SK-N-SH (cell line): ENCODE data around the gene CCM2. TPM values are rescaled to one million over a fixed set of nuclear protein-coding genes. Genes with fewer than 3 reads are reported as not detected.

Experiments
- CTCF ChIA-PET: fragments of 300-600, 350-600 bp; formaldehyde crosslinking; extraction: SDS; loops from one replicate; lab custom pipeline; 2021; lab: Yijun Ruan, JAX
- POLR2A ChIA-PET: fragments of 350-600 bp; sonication (Branson Sonifier 250); formaldehyde crosslinking; extraction: SDS; loops from one replicate; lab custom pipeline; 2020; ENCODE audit warnings: antibody characterized with exemption, inconsistent platforms; lab: Yijun Ruan, JAX
- DNase-seq: peaks from one replicate; pipeline ENCODE4 v3.0.0; 2012
- H2AFZ ChIP-seq: fragments of 200-600 bp; sonication (generic); 2 replicates; pipeline ENCODE4 v1.8.1; 2016; ENCODE audit warnings: antibody characterized with exemption, mild to moderate bottlenecking, low read depth
- H3F3A ChIP-seq: fragments of 200-600 bp; sonication (generic); replicated peaks from 2 replicates; pipeline ENCODE3; 2016; ENCODE audit warnings: antibody characterized with exemption, mild to moderate bottlenecking; ENCODE audit not compliant: insufficient read depth
- H3K27ac ChIP-seq, 2 experiments: fragments of 200-500 bp in 1 of 2; fragments of 200-600 bp in 1 of 2; sonication (Bioruptor generic) in 1 of 2; sonication (generic), shearing (Covaris generic) in 1 of 2; 2 replicates each; pipeline versions ENCODE4 v1.5.1 to v1.6.1; 2014 to 2016; ENCODE audit warnings: low read depth in 2 of 2, inconsistent platforms in 1 of 2, low read length in 1 of 2, mild to moderate bottlenecking in 1 of 2, mixed read lengths in 1 of 2
- H3K27me3 ChIP-seq: fragments of 200-600 bp; sonication (generic), shearing (Covaris generic); 2 replicates; pipeline ENCODE4 v1.6.1; 2016; ENCODE audit warnings: mixed run types; ENCODE audit not compliant: insufficient read depth
- H3K36me3 ChIP-seq, 2 experiments: fragments of 200-500 bp in 1 of 2; fragments of 200-600 bp in 1 of 2; sonication (Bioruptor generic) in 1 of 2; sonication (generic) in 1 of 2; replicated peaks in 1 of 2; 2 replicates each; pipeline versions ENCODE3 to v1.5.1; 2014 to 2016; ENCODE audit warnings: low read length in 1 of 2, mild to moderate bottlenecking in 1 of 2; ENCODE audit not compliant: insufficient read depth in 2 of 2, control insufficient read depth in 1 of 2
- H3K4me1 ChIP-seq, 2 experiments: fragments of 200-500 bp in 1 of 2; fragments of 200-600 bp in 1 of 2; sonication (Bioruptor generic) in 1 of 2; sonication (generic), shearing (Covaris generic) in 1 of 2; 2 replicates each; pipeline versions ENCODE4 v1.5.1 to v1.6.1; 2014 to 2016; ENCODE audit warnings: low read depth in 1 of 2, low read length in 1 of 2, mixed run types in 1 of 2; ENCODE audit not compliant: insufficient read depth in 2 of 2, control insufficient read depth in 1 of 2
- H3K4me2 ChIP-seq: fragments of 200-600 bp; sonication (generic), shearing (Covaris generic); 2 replicates; pipeline ENCODE4 v1.6.1; 2017; ENCODE audit warnings: mixed run types
- H3K4me3 ChIP-seq, 2 experiments: fragments of 200-500 bp in 1 of 2; fragments of 200-600 bp in 1 of 2; sonication (Bioruptor generic) in 1 of 2; sonication (generic), shearing (Covaris generic) in 1 of 2; 2 replicates each; pipeline versions ENCODE4 v1.5.1 to v1.8.1; 2014 to 2016; ENCODE audit warnings: low read depth in 2 of 2, inconsistent platforms in 1 of 2, low read length in 1 of 2, mild to moderate bottlenecking in 1 of 2, mixed read lengths in 1 of 2, moderate library complexity in 1 of 2
- H3K79me2 ChIP-seq: fragments of 200-600 bp; sonication (generic); 2 replicates; pipeline ENCODE4 v1.8.1; 2017; ENCODE audit warnings: mild to moderate bottlenecking; ENCODE audit not compliant: insufficient read depth
- H3K9ac ChIP-seq: fragments of 200-600 bp; sonication (generic); 2 replicates; pipeline ENCODE4 v1.6.1; 2017; ENCODE audit warnings: mixed run types
- H3K9me2 ChIP-seq: fragments of 200-600 bp; sonication (generic); 2 replicates; pipeline ENCODE4 v1.6.1; 2017; ENCODE audit warnings: mixed run types
- H3K9me3 ChIP-seq: fragments of 200-600 bp; sonication (generic); 2 replicates; pipeline ENCODE4 v1.6.1; 2017; ENCODE audit warnings: mixed run types, mild to moderate bottlenecking, moderate library complexity
- H4K20me1 ChIP-seq: fragments of 200-600 bp; sonication (generic); 2 replicates; pipeline ENCODE4 v1.6.1; 2017; ENCODE audit warnings: mild to moderate bottlenecking, mixed run types; ENCODE audit not compliant: insufficient read depth
- CHD2 ChIP-seq: fragments of 150-350 bp; IDR thresholded peaks from 2 replicates; pipeline ENCODE4 v1.6.1; 2018; ENCODE audit warnings: low read length; ENCODE audit not compliant: partially characterized antibody
- ELF1 ChIP-seq: IDR thresholded peaks from 2 replicates; pipeline ENCODE4 v1.4.0; 2012
- EP300 ChIP-seq, 2 experiments: IDR thresholded peaks; 2 replicates each; pipeline versions ENCODE4 v1.4.0 to v1.6.1; 2012; ENCODE audit warnings: borderline replicate concordance in 1 of 2, low read depth in 1 of 2, low read length in 1 of 2
- FOXJ3 ChIP-seq: sonication (generic); formaldehyde crosslinking; IDR thresholded peaks from 2 replicates; pipeline ENCODE4 v1.5.1; 2020; ENCODE audit warnings: mild to moderate bottlenecking, missing genetic modification reagents
- FOXM1 ChIP-seq: IDR thresholded peaks from 2 replicates; pipeline ENCODE4 v1.4.0; 2012; ENCODE audit warnings: low read depth, mild to moderate bottlenecking
- GABPA ChIP-seq: IDR thresholded peaks from 2 replicates; pipeline ENCODE4 v1.4.0; 2012; ENCODE audit warnings: low read depth, mild to moderate bottlenecking
- GATA2 ChIP-seq: sonication (generic); formaldehyde crosslinking; IDR thresholded peaks from 2 replicates; pipeline ENCODE4 v1.5.0; 2020; ENCODE audit warnings: mild to moderate bottlenecking, missing genetic modification reagents
- IRF3 ChIP-seq: fragments of 150-350 bp; IDR thresholded peaks from 2 replicates; pipeline ENCODE4 v1.6.1; 2016; ENCODE audit warnings: mild to moderate bottlenecking, low read depth, low read length
- MEF2A ChIP-seq: IDR thresholded peaks from 2 replicates; pipeline ENCODE4 v1.4.0; 2012; ENCODE audit warnings: low read depth, borderline replicate concordance
- MXI1 ChIP-seq: IDR thresholded peaks from 2 replicates; pipeline ENCODE4 v1.6.1; 2012; ENCODE audit warnings: mild to moderate bottlenecking, low read depth, low read length, improper control_type of control experiment
- RFX5 ChIP-seq: IDR thresholded peaks from 2 replicates; pipeline ENCODE4 v1.6.1; 2012; ENCODE audit warnings: mild to moderate bottlenecking, improper control_type of control experiment, low read length
- RXRA ChIP-seq: IDR thresholded peaks from 2 replicates; pipeline ENCODE4 v1.4.0; 2012; ENCODE audit warnings: low read depth, mild to moderate bottlenecking, borderline replicate concordance
- SIN3A ChIP-seq: IDR thresholded peaks from 2 replicates; pipeline ENCODE4 v1.6.1; 2012; ENCODE audit warnings: low read depth, mild to moderate bottlenecking, low read length, moderate library complexity, borderline replicate concordance
- TCF12 ChIP-seq: IDR thresholded peaks from 2 replicates; pipeline ENCODE4 v1.4.0; 2012
- TEAD4 ChIP-seq: IDR thresholded peaks from 2 replicates; pipeline ENCODE4 v1.4.0; 2012; ENCODE audit warnings: mild to moderate bottlenecking, borderline replicate concordance; ENCODE audit not compliant: insufficient read depth
- USF2 ChIP-seq: fragments of 150-350 bp; IDR thresholded peaks from 2 replicates; pipeline ENCODE4 v1.6.1; 2017; ENCODE audit warnings: antibody characterized with exemption, low read length, low read depth, borderline replicate concordance
- YY1 ChIP-seq: IDR thresholded peaks from 2 replicates; pipeline ENCODE4 v1.4.0; 2012; ENCODE audit warnings: low read depth, mild to moderate bottlenecking
- WGBS: methylation state at CpG from one replicate; pipeline ENCODE4 v1.1.6; 2017; ENCODE audit warnings: low lambda C conversion rate; 5-methylcytosine and 5-hydroxymethylcytosine counted together
- polyA plus RNA-seq, 3 experiments: library from polyadenylated mRNA; depleted of rRNA; stranded (reverse); fragments of >200 nt; gene quantifications; 2 replicates each; pipeline ENCODE4 v1.2.3, GENCODE V29; 2012

CCM2 gene
- polyA plus RNA-seq, 1 of the 3 experiments (the other 2 are of a cell fraction): 83.2 TPM

- TF ChIP-seq MXI1 (no peak), SIN3A (no peak), MEF2A (no peak), RFX5 (no peak), USF2 (no peak), TEAD4 (no peak), RXRA (no peak), GABPA (no peak), TCF12 (no peak), GATA2 (CRISPR knock-in tag) (no peak), IRF3 (no peak), YY1 (no peak), CHD2 (no peak)
- ChIA-PET POLR2A (interaction anchor here (3.2 to 3.7 kb wide), 2 partner anchors 40 to 71 kb away, joined by 23 to 28 read pairs; partner anchors contain the start of genes CCM2 and TBRG4), CTCF (interaction anchor here (1.1 to 6.6 kb wide), 5 partner anchors 40 to 214 kb away, joined by 3 to 36 read pairs (median 17); partner anchors contain the start of gene TBRG4)
- H3K9me2 ChIP-seq: no peaks in the 10 kb centered on the region
- H3K36me3 ChIP-seq: peaks cover 11 to 66% of the 10 kb centered on the region in 2 experiments
- DNase-seq: no peak
- no peak overlapping the region for H3K9ac ChIP-seq
- WGBS: 96% methylated on average over 3 of the region's 3 CpGs
- peaks cover 0 to 40% of the 10 kb centered on the region in 2 experiments; a peak in 1 of 4 replicates for H3K4me1 ChIP-seq
- no peak overlapping the region for H2AFZ ChIP-seq
- H3F3A ChIP-seq: no peaks in the 10 kb centered on the region
- no peak overlapping the region for H3K4me2 ChIP-seq
- H3K4me3 ChIP-seq: no peak overlapping the region
- H3K27me3 ChIP-seq: no peaks in the 10 kb centered on the region
- H3K79me2 ChIP-seq: peaks cover 12% of the 10 kb centered on the region
- H3K27ac ChIP-seq: peak overlapping the region in 1 of 2 experiments; percentile 91; a peak in 2 of 4 replicates
- H4K20me1 ChIP-seq: peaks cover 5% of the 10 kb centered on the region
- no peaks in the 10 kb centered on the region for H3K9me3 ChIP-seq
These were observed 71.5 kb downstream of the CCM2 start for GRCh38 chr7:45071528-45071927.

DNA sequence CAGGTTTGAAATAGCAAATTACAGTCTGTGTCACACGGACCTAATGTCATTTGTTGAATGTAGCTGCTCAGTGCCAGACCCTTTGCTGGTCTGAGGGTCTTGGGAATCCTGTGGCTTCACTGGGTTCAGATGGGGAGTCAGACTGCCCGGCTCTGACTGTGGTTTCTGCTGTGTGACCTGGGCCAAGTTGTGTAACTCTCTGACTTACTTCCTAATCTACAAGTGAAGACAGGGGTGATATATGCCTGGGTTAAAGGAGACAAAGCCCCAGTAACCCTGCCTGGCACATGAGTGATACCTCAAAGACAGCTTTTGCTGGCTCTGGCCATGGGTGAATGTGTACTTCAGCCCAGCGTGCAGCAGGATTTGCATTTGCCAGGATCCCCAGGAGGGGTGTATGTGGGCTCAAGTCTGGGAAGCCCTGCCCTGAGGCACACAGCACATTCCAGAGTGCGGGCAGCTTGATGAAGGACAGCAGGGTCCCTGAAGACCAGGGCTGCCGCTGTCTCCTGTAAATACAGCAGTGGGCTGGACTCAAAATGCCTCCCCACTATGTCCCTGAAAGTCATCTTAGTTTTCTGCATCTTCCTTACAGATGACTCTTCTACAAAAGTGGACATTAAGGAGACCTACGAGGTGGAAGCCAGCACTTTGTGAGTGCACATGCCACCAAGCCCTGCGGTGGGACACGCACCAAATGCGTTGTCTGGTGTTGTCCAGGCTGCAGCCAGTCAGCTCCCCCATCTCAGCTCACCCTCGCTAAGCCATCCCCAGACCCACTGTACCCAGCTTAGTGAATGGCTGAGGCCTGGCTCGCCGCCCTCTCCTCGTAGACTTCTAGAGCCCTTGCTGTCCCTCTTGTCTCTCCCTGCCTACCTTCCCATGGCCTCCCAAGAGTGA, 72.4 kb downstream of the CCM2 start:
- H4K20me1 ChIP-seq: peaks cover 5% of the 10 kb centered on the region
- 93% methylated on average over 13 of the region's 13 CpGs for WGBS
- peaks cover 9 to 71% of the 10 kb centered on the region in 2 experiments for H3K36me3 ChIP-seq
- ChIA-PET POLR2A (interaction anchor here (0.6 to 3.7 kb wide), 11 partner anchors 8 to 187 kb away, joined by 3 to 28 read pairs (median 4); partner anchors contain the start of genes CCM2, NACAD, PURB and TBRG4), CTCF (interaction anchor here (0.6 to 6.6 kb wide), 20 partner anchors 16 to 506 kb away, joined by 3 to 36 read pairs (median 4); partner anchors contain the start of genes NACAD and TBRG4)
- H3F3A ChIP-seq: no peaks in the 10 kb centered on the region
- H3K9me3 ChIP-seq: no peaks in the 10 kb centered on the region
- no peak overlapping the region for H3K9ac ChIP-seq
- H3K27ac ChIP-seq: peak overlapping the region in 1 of 2 experiments; percentile 91; a peak in 2 of 4 replicates
- peaks cover 0 to 40% of the 10 kb centered on the region in 2 experiments; a peak in 1 of 4 replicates for H3K4me1 ChIP-seq
- no peaks in the 10 kb centered on the region for H3K27me3 ChIP-seq
- H2AFZ ChIP-seq: no peak overlapping the region
- DNase-seq: peak; percentile 65
- H3K79me2 ChIP-seq: peaks cover 8% of the 10 kb centered on the region
- H3K9me2 ChIP-seq: no peaks in the 10 kb centered on the region
- TF ChIP-seq FOXJ3 (CRISPR knock-in tag) (0 out of 2 replicates have a peak, but pooled peaks have one; percentile 14), FOXM1 (no peak), ELF1 (no peak), EP300 (IDR thresholded peaks at IDR 0.05; ENCODE audit: borderline replicate concordance in 1 of 2, low read depth in 1 of 2, low read length in 1 of 2) (0 out of 4 replicates have a peak, but pooled peaks of 1 of the 2 experiments have one; percentile 15)
- no peak overlapping the region for H3K4me3 ChIP-seq
- H3K4me2 ChIP-seq: no peak overlapping the region
